Karpas-422 (cell line): ENCODE data around the gene DOLPP1. TPM values are rescaled to one million over a fixed set of nuclear protein-coding genes. Genes with fewer than 3 reads are reported as not detected.

ENCODE experiments used
- DNase-seq: peaks from one replicate; pipeline ENCODE4 v3.0.0-alpha.2; 2015
- H2AFZ ChIP-seq: fragments of 200-600 bp; sonication (generic); 2 replicates; pipeline ENCODE4 v1.6.1; 2014; ENCODE audit warnings: antibody characterized with exemption, low read length, mixed read lengths
- H3K27ac ChIP-seq: fragments of 200-600 bp; sonication (generic); 2 replicates; pipeline ENCODE4 v1.5.1; 2014; ENCODE audit warnings: mild to moderate bottlenecking, low read length, moderate library complexity
- H3K27me3 ChIP-seq: fragments of 200-600 bp; sonication (generic); 2 replicates; pipeline ENCODE4 v1.6.1; 2014; ENCODE audit warnings: low read length, mixed read lengths
- H3K36me3 ChIP-seq: fragments of 200-600 bp; sonication (generic); 2 replicates; pipeline ENCODE4 v1.6.1; 2014; ENCODE audit warnings: low read length, mixed read lengths; ENCODE audit not compliant: insufficient read depth
- H3K4me1 ChIP-seq: fragments of 200-600 bp; sonication (generic); 2 replicates; pipeline ENCODE4 v1.6.1; 2014; ENCODE audit warnings: mild to moderate bottlenecking, low read length, mixed read lengths
- H3K4me2 ChIP-seq: fragments of 200-600 bp; sonication (generic); 2 replicates; pipeline ENCODE4 v1.6.1; 2014; ENCODE audit warnings: low read length, low read depth, mild to moderate bottlenecking; ENCODE audit not compliant: poor library complexity, severe bottlenecking
- H3K4me3 ChIP-seq: fragments of 200-600 bp; sonication (generic); 2 replicates; pipeline ENCODE4 v1.5.1; 2014; ENCODE audit warnings: mild to moderate bottlenecking, antibody characterized with exemption, low read length, mixed read lengths
- H3K79me2 ChIP-seq: fragments of 200-600 bp; sonication (generic); 2 replicates; pipeline ENCODE4 v1.6.1; 2014; ENCODE audit warnings: mild to moderate bottlenecking, low read length, mixed read lengths
- H3K9ac ChIP-seq: fragments of 200-600 bp; sonication (generic); 2 replicates; pipeline ENCODE4 v1.6.0; 2014; ENCODE audit warnings: low read length
- H3K9me2 ChIP-seq: fragments of 200-600 bp; sonication (generic), shearing (Covaris generic); replicated peaks from 2 replicates; pipeline ENCODE4 v1.6.0; 2014; ENCODE audit warnings: mild to moderate bottlenecking, low read length, moderate library complexity; ENCODE audit not compliant: insufficient read depth
- H3K9me3 ChIP-seq: fragments of 300-700, 200-600 bp; sonication (generic); 2 replicates; pipeline ENCODE4 v1.6.1; 2014; ENCODE audit warnings: low read length, mixed read lengths
- H4K20me1 ChIP-seq: fragments of 200-600 bp; sonication (generic); 2 replicates; pipeline ENCODE4 v1.6.1; 2014; ENCODE audit warnings: mild to moderate bottlenecking, antibody characterized with exemption, low read length, low read depth; ENCODE audit not compliant: insufficient read depth
- total RNA-seq: library from RNA; depleted of rRNA; stranded (reverse); fragments of >200 nt; shearing (Covaris generic); gene quantifications from 2 replicates; pipeline ENCODE4 v1.2.3, GENCODE V29; 2014; ENCODE audit warnings: low replicate concordance

DOLPP1 gene
- total RNA-seq, 1 experiment from 2014 or later: 6.7 TPM

GRCh38 chr9:129058965-129059795, 21.7 kb upstream of the DOLPP1 start:
- Histone ChIP-seq H3K4me2 (no peak overlapping the region), H3K4me1 (no peaks in the 10 kb centered on the region), H3K79me2 (no peaks in the 10 kb centered on the region), H3K9me3 (no peaks in the 10 kb centered on the region), H2AFZ (no peak overlapping the region), H3K4me3 (no peak overlapping the region), H3K36me3 (peaks cover 8% of the 10 kb centered on the region; the same call in 1 of the 2 replicates), H3K9ac (no peak overlapping the region), H3K27ac (no peak overlapping the region), H3K9me2 (no peaks in the 10 kb centered on the region), H3K27me3 (no peaks in the 10 kb centered on the region), H4K20me1 (no peaks in the 10 kb centered on the region)
- no peak for DNase-seq

- Histone ChIP-seq H4K20me1 (no peaks in the 10 kb centered on the region), H3K79me2 (no peaks in the 10 kb centered on the region), H3K9ac (no peak overlapping the region), H3K9me3 (no peaks in the 10 kb centered on the region), H3K27me3 (no peaks in the 10 kb centered on the region), H3K36me3 (peaks cover 6% of the 10 kb centered on the region; the same call in 1 of the 2 replicates), H3K27ac (no peak overlapping the region), H3K4me3 (no peak overlapping the region), H2AFZ (no peak overlapping the region), H3K9me2 (no peaks in the 10 kb centered on the region), H3K4me2 (no peak overlapping the region), H3K4me1 (no peaks in the 10 kb centered on the region)
- no peak for DNase-seq
Observed at GRCh38 chr9:129059796-129060785, 20.8 kb upstream of the DOLPP1 start.

- no peak overlapping the region for H3K4me2 ChIP-seq
- H3K27me3 ChIP-seq: no peaks in the 10 kb centered on the region
- no peak overlapping the region for H3K4me3 ChIP-seq
- H2AFZ ChIP-seq: no peak overlapping the region
- H3K9me3 ChIP-seq: no peaks in the 10 kb centered on the region
- no peaks in the 10 kb centered on the region for H3K9me2 ChIP-seq
- no peak for DNase-seq
- no peak overlapping the region for H3K9ac ChIP-seq
- no peaks in the 10 kb centered on the region for H4K20me1 ChIP-seq
- H3K79me2 ChIP-seq: no peaks in the 10 kb centered on the region
- no peak overlapping the region for H3K27ac ChIP-seq
- H3K36me3 ChIP-seq: peaks cover 6% of the 10 kb centered on the region; the same call in 1 of the 2 replicates
- no peaks in the 10 kb centered on the region for H3K4me1 ChIP-seq
Observed at GRCh38 chr9:129060991-129061390, 19.9 kb upstream of the DOLPP1 start.

- no peak for DNase-seq
- H3K27ac ChIP-seq: no peak overlapping the region
- H3K4me3 ChIP-seq: no peak overlapping the region
- no peaks in the 10 kb centered on the region for H3K27me3 ChIP-seq
- H4K20me1 ChIP-seq: no peaks in the 10 kb centered on the region
- H2AFZ ChIP-seq: no peak overlapping the region
- H3K9me3 ChIP-seq: no peaks in the 10 kb centered on the region
- no peaks in the 10 kb centered on the region for H3K79me2 ChIP-seq
- H3K9ac ChIP-seq: no peak overlapping the region
- H3K36me3 ChIP-seq: peaks cover 6% of the 10 kb centered on the region; the same call in 1 of the 2 replicates
- no peaks in the 10 kb centered on the region for H3K4me1 ChIP-seq
- H3K4me2 ChIP-seq: no peak overlapping the region
- no peaks in the 10 kb centered on the region for H3K9me2 ChIP-seq
Observed at GRCh38 chr9:129063061-129063460, 17.9 kb upstream of the DOLPP1 start.

GRCh38 chr9:129064499-129064908, 16.4 kb upstream of the DOLPP1 start:
- DNase-seq: no peak
- Histone ChIP-seq H3K9me3 (no peaks in the 10 kb centered on the region), H3K36me3 (peaks cover 6% of the 10 kb centered on the region; the same call in 1 of the 2 replicates)

GRCh38 chr9:129068110-129068509, 12.8 kb upstream of the DOLPP1 start:
- H4K20me1 ChIP-seq: no peaks in the 10 kb centered on the region
- no peak overlapping the region for H3K27ac ChIP-seq
- H3K27me3 ChIP-seq: no peaks in the 10 kb centered on the region
- no peaks in the 10 kb centered on the region for H3K9me3 ChIP-seq
- no peak overlapping the region for H3K4me2 ChIP-seq
- DNase-seq: no peak
- H2AFZ ChIP-seq: no peak overlapping the region
- H3K9ac ChIP-seq: no peak overlapping the region
- H3K4me3 ChIP-seq: no peak overlapping the region
- peaks cover 2% of the 10 kb centered on the region; the same call in 1 of the 2 replicates for H3K36me3 ChIP-seq
- H3K9me2 ChIP-seq: no peaks in the 10 kb centered on the region
- no peaks in the 10 kb centered on the region for H3K79me2 ChIP-seq
- H3K4me1 ChIP-seq: no peaks in the 10 kb centered on the region

More at GRCh38 chr9:129064499-129064908, 16.4 kb upstream of the DOLPP1 start:
- Histone ChIP-seq H3K4me1 (no peaks in the 10 kb centered on the region), H4K20me1 (no peaks in the 10 kb centered on the region), H3K27me3 (no peaks in the 10 kb centered on the region), H3K9ac (no peak overlapping the region), H2AFZ (no peak overlapping the region), H3K4me2 (no peak overlapping the region), H3K79me2 (no peaks in the 10 kb centered on the region), H3K9me2 (no peaks in the 10 kb centered on the region), H3K27ac (no peak overlapping the region), H3K4me3 (no peak overlapping the region)

- Histone ChIP-seq H2AFZ (no peak overlapping the region), H3K27ac (no peak overlapping the region), H3K27me3 (no peaks in the 10 kb centered on the region), H3K4me3 (no peak overlapping the region), H3K9ac (no peak overlapping the region), H3K4me1 (no peaks in the 10 kb centered on the region), H3K9me3 (no peaks in the 10 kb centered on the region), H3K79me2 (no peaks in the 10 kb centered on the region), H3K4me2 (no peak overlapping the region), H4K20me1 (no peaks in the 10 kb centered on the region), H3K36me3 (peaks cover 2% of the 10 kb centered on the region; the same call in 1 of the 2 replicates), H3K9me2 (no peaks in the 10 kb centered on the region)
- no peak for DNase-seq
Observed at GRCh38 chr9:129068990-129069861, 11.7 kb upstream of the DOLPP1 start.
